ENCODE measurements around the gene CMKLR1.

- TF ChIP-seq EZH2 (IDR thresholded peaks at IDR 0.05; ENCODE audit: low read length, missing control alignments), result no peak
- TF ChIP-seq CTCF (conservative IDR thresholded peaks at IDR 0.05 in 1 of 2, IDR thresholded peaks at IDR 0.05 in 1 of 2; ENCODE audit: low read depth in 1 of 2, low read length in 2 of 2), result no peak
Measured at GRCh38 chr12:108255252-108255602, 83.9 kb downstream of the CMKLR1 start.

Measured in fibroblast of lung (primary cell).